Daoy (cell line): ENCODE data around the gene PDXDC1. TPM values are rescaled to one million over a fixed set of nuclear protein-coding genes. Genes with fewer than 3 reads are reported as not detected.
"Not testable (repeated sequence)": the region's sequence is repeated elsewhere in the genome, so short reads cannot be mapped to it uniquely, and the experiment has no call there.

ENCODE experiments used
- DNase-seq: peaks from one replicate; pipeline ENCODE4 v3.0.0-alpha.2; 2015; ENCODE audit warnings: low read depth
- total RNA-seq: library from RNA; depleted of rRNA; stranded (reverse); fragments of >200 nt; shearing (Covaris generic); gene quantifications from 2 replicates; pipeline ENCODE4 v1.2.3, GENCODE V29; 2014

Gene PDXDC1
- total RNA-seq, 1 experiment from 2014 or later: 69.4 TPM

- not testable (repeated sequence) for DNase-seq
Observed at GRCh38 chr16:14971621-14972228, 3.1 kb upstream of the PDXDC1 start.

- not testable (repeated sequence) for DNase-seq
Observed at GRCh38 chr16:14973785-14974322, 972 bp upstream of the PDXDC1 start.

GRCh38 chr16:14974331-14974655 lies 533 bp upstream of the PDXDC1 start:
- DNase-seq: peak; percentile 87

GRCh38 chr16:14975418-14976194 lies 780 bp downstream of the PDXDC1 start:
- peak; percentile 32 for DNase-seq

- not testable (repeated sequence) for DNase-seq
Observed at GRCh38 chr16:14976971-14977736, 2.3 kb downstream of the PDXDC1 start.

- not testable (repeated sequence) for DNase-seq
Observed at GRCh38 chr16:14978281-14978680, 3.5 kb downstream of the PDXDC1 start.

- not testable (repeated sequence) for DNase-seq
Observed at GRCh38 chr16:14978908-14979307, 4.1 kb downstream of the PDXDC1 start.

- DNase-seq: not testable (repeated sequence)
Observed at GRCh38 chr16:14981234-14981633, 6.4 kb downstream of the PDXDC1 start.

GRCh38 chr16:14982521-14982920 lies 7.7 kb downstream of the PDXDC1 start:
- DNase-seq: not testable (repeated sequence)

- DNase-seq: not testable (repeated sequence)
Observed at GRCh38 chr16:14988092-14988491, 13.3 kb downstream of the PDXDC1 start.

- not testable (repeated sequence) for DNase-seq
Observed at GRCh38 chr16:14988661-14989191, 13.9 kb downstream of the PDXDC1 start.

GRCh38 chr16:14989291-14990281 lies 14.8 kb downstream of the PDXDC1 start:
- DNase-seq: not testable (repeated sequence)

GRCh38 chr16:14993277-14994151 lies 18.7 kb downstream of the PDXDC1 start:
- not testable (repeated sequence) for DNase-seq

GRCh38 chr16:14996702-14997101 lies 21.9 kb downstream of the PDXDC1 start:
- peak; percentile 33 for DNase-seq

- not testable (repeated sequence) for DNase-seq
Observed at GRCh38 chr16:14998300-14998699, 23.5 kb downstream of the PDXDC1 start.

GRCh38 chr16:14999845-15000244 lies 25.0 kb downstream of the PDXDC1 start:
- DNase-seq: not testable (repeated sequence)

GRCh38 chr16:15002448-15002847 lies 27.6 kb downstream of the PDXDC1 start:
- DNase-seq: not testable (repeated sequence)

- DNase-seq: not testable (repeated sequence)
Observed at GRCh38 chr16:15005357-15006132, 30.7 kb downstream of the PDXDC1 start.

GRCh38 chr16:15008647-15009046 lies 33.8 kb downstream of the PDXDC1 start:
- not testable (repeated sequence) for DNase-seq
